MM.1S (cell line): ENCODE measurements around the gene CHFR.

ENCODE experiments used
- CTCF ChIP-seq: fragments of 300-600 bp; sonication (generic); IDR thresholded peaks from 2 replicates; pipeline ENCODE4 v1.5.1; 2016; ENCODE audit warnings: antibody characterized with exemption, low read length, mixed read lengths
- EZH2 ChIP-seq: fragments of 300-600 bp; sonication (generic); optimal IDR thresholded peaks from 2 replicates; pipeline ENCODE3; 2017; ENCODE audit warnings: low read depth, mild to moderate bottlenecking, antibody characterized with exemption, low read length, mixed read lengths

GRCh38 chr12:132918680-132919079, 31.3 kb upstream of the CHFR start:
- TF ChIP-seq EZH2 (no peak), CTCF (no peak)
